Measurements from ENCODE around the gene CCDC38.
A peak's percentile ranks its signal among the peaks of the same experiment; 100 is the strongest.

CCDC38 gene

GRCh38 chr12:95963096-95963495, 20.7 kb upstream of the CCDC38 start:
- DNase-seq (ENCODE audit: low read depth, low spot score) = no peak
- no peak overlapping the region for H3K27ac ChIP-seq

DNA sequence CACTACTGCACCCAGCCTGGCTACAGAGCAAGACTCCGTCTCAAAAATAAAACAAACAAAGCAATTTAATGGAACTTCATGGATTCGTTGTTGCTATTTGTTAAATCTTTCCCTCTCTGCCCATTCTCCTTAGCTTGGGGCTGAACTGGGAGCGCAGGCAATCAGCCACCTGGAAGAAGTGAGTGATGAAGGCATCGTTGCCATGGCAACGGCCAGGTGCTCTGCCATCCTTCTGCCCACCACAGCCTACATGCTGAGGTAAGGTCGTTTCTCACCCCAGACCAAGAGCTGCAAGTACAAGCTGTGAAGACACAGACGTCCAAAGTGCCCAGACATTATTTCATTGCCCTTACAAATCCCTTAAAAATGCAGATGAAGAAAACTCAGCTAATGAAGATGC, 19.8 kb upstream of the CCDC38 start:
- DNase-seq (ENCODE audit: low read depth, low spot score) = no peak
- no peak overlapping the region for H3K27ac ChIP-seq

- no peak for DNase-seq (ENCODE audit: low read depth, low spot score)
- no peak overlapping the region for H3K27ac ChIP-seq
Observed at GRCh38 chr12:95960241-95960640, 17.8 kb upstream of the CCDC38 start.

- no peak overlapping the region for H3K27ac ChIP-seq
- DNase-seq (ENCODE audit: low read depth, low spot score) = no peak
Observed at GRCh38 chr12:95959107-95959506, 16.7 kb upstream of the CCDC38 start.

DNA sequence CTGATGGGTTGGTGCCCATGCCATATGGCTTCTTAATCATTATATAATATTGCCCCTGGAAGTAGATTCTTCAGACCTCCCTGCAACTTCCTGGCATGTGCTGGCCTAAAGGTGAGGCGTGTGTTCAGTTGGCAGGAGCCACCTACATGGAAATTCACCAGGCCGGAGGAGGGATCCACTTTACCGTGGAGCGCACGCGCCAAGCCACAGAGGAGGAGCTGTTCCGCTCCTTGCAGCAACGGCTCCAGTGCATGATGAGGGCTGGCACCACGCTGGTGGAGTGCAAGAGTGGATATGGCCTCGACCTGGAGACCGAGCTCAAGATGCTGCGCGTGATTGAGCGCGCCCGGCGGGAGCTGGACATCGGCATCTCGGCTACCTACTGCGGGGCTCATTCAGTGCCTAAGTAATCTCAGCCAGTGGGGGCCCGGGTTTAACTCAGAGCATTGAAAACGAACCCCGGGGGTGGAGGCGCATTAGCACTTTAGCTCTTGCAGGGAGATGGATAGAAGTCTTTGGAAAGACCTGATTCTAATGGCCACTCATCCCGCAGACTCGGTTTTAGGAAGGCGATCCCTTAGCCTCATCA, 14.2 kb upstream of the CCDC38 start:
- no peak for DNase-seq (ENCODE audit: low read depth, low spot score)
- no peak overlapping the region for H3K27ac ChIP-seq

DNA sequence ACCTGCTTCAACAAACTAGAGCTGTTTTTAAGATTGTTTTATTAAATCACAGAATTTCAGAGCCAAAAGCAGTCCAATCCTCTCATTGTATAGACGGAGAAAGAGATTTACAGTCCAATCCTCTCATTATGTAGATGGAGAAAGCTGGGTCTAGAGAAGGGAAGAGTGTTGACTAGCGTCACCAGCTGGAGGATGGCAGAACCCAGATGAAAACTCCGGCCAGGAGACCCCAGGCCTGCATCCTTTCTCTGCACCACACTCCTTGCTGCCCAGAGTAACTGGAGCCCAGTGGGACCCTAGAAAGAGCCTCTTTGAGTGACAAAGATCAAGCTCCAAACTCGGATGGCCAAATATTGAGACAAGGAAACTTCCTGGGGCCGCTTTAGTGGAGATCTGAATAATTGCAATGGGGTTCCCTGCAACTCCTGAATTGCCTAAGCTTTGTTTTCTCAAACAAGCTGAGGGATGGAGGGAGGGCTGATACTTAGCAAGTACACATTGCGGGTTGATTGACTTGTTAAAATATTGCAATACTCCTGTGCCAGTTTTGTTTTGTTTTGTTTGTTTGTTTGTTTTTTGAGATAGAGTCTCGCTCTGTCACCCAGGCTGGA, 13.2 kb upstream of the CCDC38 start:
- H3K27ac ChIP-seq = no peak overlapping the region
- no peak for DNase-seq (ENCODE audit: low read depth, low spot score)

GRCh38 chr12:95953000-95953399, 10.6 kb upstream of the CCDC38 start:
- no peak overlapping the region for H3K27ac ChIP-seq
- DNase-seq (ENCODE audit: low read depth, low spot score) = no peak

DNA sequence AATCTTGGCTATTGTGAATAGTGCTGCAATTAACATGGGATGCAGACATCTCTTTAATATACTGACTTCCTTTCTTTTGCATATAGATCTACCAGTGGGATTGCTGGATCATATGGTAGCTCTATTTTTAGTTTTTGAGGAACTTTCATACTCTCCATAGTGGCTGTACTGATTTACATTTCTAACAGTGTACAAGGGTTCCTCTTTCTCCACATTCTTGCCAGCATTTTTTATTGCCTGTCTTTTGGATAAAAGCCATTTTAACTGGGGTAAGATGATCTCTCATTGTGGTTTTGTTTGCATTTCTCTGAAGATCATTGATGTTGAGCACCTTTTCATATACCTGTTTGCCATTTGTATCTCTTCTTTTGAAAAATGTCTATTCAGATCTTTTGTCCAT, 9.1 kb upstream of the CCDC38 start:
- DNase-seq (ENCODE audit: low read depth, low spot score) = no peak

GRCh38 chr12:95949477-95950206, 7.2 kb upstream of the CCDC38 start:
- DNase-seq (ENCODE audit: low read depth, low spot score) = no peak

More for the DNA sequence above, 9.1 kb upstream of the CCDC38 start:
- no peak overlapping the region for H3K27ac ChIP-seq

DNA sequence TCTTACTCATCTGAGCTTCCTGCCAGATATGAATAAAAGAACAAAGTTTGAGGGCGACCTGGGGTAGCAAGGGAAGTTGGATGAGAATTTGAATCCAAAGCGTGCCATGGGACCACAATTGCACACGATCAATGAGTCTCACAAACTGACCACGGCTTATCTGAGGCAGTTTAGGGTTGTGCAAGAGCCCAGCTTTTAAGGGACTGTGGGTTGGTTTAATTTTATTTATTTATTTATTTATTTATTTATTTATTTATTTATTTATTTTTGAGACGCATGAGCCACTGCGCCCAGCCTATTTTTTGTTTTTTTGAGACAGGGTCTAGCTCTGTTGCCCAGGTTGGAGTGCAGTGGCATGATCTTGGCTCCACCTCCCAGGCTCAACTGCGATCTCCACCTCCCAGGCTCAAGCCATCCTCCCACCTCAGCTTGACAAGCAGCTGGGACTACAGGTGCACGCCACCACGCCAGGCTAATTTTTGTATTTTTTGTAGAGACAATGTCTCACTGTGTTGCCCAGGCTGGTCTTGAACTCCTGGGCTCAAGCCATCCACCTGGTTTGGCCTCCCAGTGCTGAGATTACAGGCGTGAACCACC, 1.8 kb upstream of the CCDC38 start:
- DNase-seq (ENCODE audit: low read depth, low spot score) = no peak
- H3K27ac ChIP-seq = no peak overlapping the region

More at GRCh38 chr12:95949477-95950206, 7.2 kb upstream of the CCDC38 start:
- H3K27ac ChIP-seq = no peak overlapping the region

DNA sequence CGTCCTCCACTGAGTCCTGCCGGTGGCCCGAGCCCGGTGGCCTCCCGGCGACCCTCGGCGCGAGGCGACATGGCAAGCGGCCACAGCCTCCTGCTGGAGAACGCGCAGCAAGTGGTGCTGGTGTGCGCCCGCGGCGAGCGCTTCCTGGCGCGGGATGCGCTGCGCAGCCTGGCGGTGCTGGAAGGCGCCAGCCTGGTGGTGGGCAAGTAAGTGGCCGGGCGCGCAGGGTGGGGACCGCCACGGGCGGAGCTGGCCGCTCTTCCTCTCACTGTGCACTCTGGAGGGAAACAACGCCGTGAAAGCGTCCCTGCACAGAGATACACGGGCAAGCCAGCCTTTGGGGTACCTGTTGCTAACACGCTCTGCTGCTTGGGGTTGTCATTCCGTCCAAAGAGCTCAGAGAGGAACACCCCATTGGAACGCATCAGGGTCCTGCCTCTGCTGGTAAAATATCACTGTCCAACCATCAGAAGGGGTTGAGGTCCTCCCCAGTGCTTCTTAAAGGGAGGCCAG, 972 bp upstream of the CCDC38 start, which contains the start of gene AMDHD1:
Gene AMDHD1, plus strand, starts transcription at position 2 of the 513 bp plus-strand sequence. Its CDS starts 68 bp downstream, at position 70.
- peak within 1 kb of the TSS; percentile 47 for H3K27ac ChIP-seq
- no peak for DNase-seq (ENCODE audit: low read depth, low spot score)

GRCh38 chr12:95942101-95942523, 302 bp downstream of the CCDC38 start:
- DNase-seq (ENCODE audit: low read depth, low spot score) = no peak
- peak overlapping the region; percentile 47 for H3K27ac ChIP-seq

DNA sequence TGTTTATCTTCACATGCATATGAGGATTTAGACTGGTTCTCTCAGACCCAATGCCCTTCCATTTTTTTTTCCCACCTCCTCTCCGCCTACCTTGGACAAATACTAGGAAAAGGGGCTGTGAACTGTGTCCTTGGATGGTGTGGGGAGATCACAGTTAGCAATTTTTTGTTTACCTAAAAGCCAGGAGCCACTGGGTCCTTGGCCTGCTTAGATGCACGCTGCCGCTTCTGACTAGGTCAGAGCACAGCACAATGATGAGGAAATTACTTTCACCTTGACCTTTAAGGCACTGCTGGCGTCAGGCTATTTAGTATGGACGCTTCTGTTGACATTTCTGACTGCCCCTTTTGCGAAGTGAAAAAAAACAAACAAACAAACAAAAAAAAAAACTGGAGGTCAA, 1.9 kb downstream of the CCDC38 start:
- no peak overlapping the region for H3K27ac ChIP-seq
- DNase-seq (ENCODE audit: low read depth, low spot score) = no peak

- DNase-seq (ENCODE audit: low read depth, low spot score) = no peak
- H3K27ac ChIP-seq = no peak overlapping the region
Observed at GRCh38 chr12:95922231-95922630, 20.2 kb downstream of the CCDC38 start.

DNA sequence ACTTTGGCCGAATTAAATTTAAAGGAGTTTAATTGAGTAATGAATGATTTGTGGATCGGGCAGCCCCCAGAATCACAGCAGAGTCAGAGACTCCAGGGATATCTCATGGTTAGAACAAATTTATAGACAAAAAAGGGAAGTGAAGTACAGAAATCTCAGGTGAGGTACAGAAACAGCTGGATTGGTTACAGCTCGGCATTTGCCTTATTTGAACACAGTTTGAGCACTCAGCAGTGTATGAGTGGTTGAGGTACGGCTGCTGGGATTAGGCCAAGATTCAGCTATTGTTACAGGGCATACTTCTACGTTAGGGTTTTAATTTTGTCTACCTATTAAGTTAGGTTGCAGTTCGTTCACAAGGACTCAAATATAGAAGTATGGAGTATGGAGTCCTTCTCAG, 23.3 kb downstream of the CCDC38 start:
- no peak for DNase-seq (ENCODE audit: low read depth, low spot score)
- no peak overlapping the region for H3K27ac ChIP-seq

GRCh38 chr12:95918194-95918993, 24.0 kb downstream of the CCDC38 start:
- H3K27ac ChIP-seq = no peak overlapping the region
- DNase-seq (ENCODE audit: low read depth, low spot score) = no peak

DNA sequence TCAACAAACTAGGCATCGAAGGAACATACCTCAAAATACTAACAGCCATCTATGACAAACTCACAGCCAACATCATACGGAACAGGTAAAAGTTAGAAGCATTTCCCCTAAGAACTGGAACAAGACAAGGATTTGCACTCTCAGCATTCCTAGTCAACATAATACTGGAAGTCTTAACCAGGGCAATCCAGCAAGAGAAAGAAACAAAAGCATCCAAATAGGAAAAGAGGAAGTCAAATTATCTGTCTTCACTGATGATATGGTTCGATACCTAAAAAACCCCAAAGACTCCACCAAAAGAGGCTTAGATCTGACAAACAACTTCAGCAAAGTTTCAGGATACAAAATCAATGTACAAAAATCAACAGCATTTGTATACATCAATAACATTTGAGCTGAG, 32.5 kb downstream of the CCDC38 start:
- DNase-seq (ENCODE audit: low read depth, low spot score) = no peak
- H3K27ac ChIP-seq = no peak overlapping the region

DNA sequence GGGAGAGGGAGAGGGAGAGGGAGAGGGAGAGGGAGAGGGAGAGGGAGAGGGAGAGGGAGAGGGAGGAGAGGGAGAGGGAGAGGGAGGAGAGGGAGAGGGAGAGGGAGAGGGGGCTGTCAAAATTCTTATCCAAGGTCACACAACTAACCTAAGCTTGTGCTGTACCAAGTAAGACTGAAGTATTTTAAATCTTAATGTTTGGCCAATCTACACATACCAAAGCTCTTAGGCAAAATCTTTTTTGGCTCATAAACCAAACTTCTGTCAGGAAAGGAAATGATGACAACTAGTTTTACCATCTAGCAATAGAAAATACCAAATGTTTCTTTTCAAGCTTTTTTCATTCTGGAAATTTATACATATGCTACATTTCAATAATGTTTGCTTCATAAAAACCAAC, 33.8 kb downstream of the CCDC38 start:
- no peak for DNase-seq (ENCODE audit: low read depth, low spot score)
- H3K27ac ChIP-seq = no peak overlapping the region

- no peak overlapping the region for H3K27ac ChIP-seq
- DNase-seq (ENCODE audit: low read depth, low spot score) = no peak
Observed at GRCh38 chr12:95898081-95898480, 44.3 kb downstream of the CCDC38 start.

DNA sequence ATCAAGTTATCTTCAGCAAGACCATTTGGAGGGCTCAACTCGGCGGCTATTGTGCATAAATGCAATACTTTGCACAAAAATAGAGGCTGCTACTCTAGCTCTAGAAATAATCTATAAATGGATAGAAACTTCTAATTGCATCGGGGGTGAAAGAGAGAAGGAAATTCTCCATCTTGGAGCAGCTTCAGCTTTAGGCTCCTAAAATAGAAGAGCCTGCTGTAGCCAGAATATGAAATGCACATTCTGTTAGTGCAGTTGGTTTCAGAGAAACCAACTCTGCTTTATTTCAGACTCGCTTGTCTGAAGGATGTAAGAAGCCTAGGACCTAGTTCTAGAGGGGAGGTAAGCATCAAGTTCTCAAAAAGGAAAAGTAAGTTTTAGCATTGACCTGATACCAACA, 45.6 kb downstream of the CCDC38 start:
- no peak for DNase-seq (ENCODE audit: low read depth, low spot score)

More for the DNA sequence above, 45.6 kb downstream of the CCDC38 start:
- no peak overlapping the region for H3K27ac ChIP-seq

Measured in epithelial cell of prostate (primary cell).